PC-3 (cell line): ENCODE data around the gene GLRX.

ENCODE experiments used
- EZH2 ChIP-seq: fragments of 300-600 bp; sonication (generic); IDR thresholded peaks from one replicate; pipeline ENCODE4 v1.6.1; 2017; ENCODE audit warnings: antibody characterized with exemption, mild to moderate bottlenecking, low read length; ENCODE audit not compliant: unreplicated experiment
- EZH2phosphoT487 ChIP-seq: fragments of 300-600 bp; sonication (generic); IDR thresholded peaks from 2 replicates; pipeline ENCODE4 v1.6.1; 2018; ENCODE audit warnings: mild to moderate bottlenecking, antibody characterized with exemption, low read length, borderline replicate concordance
- TF ChIP-seq, protein P1 (sequence below): fragments of 300-600 bp; sonication (generic); conservative IDR thresholded peaks from 2 replicates; pipeline ENCODE4 v1.5.1; 2017; ENCODE audit warnings: antibody characterized with exemption, low read depth, mild to moderate bottlenecking, low read length

DNA sequence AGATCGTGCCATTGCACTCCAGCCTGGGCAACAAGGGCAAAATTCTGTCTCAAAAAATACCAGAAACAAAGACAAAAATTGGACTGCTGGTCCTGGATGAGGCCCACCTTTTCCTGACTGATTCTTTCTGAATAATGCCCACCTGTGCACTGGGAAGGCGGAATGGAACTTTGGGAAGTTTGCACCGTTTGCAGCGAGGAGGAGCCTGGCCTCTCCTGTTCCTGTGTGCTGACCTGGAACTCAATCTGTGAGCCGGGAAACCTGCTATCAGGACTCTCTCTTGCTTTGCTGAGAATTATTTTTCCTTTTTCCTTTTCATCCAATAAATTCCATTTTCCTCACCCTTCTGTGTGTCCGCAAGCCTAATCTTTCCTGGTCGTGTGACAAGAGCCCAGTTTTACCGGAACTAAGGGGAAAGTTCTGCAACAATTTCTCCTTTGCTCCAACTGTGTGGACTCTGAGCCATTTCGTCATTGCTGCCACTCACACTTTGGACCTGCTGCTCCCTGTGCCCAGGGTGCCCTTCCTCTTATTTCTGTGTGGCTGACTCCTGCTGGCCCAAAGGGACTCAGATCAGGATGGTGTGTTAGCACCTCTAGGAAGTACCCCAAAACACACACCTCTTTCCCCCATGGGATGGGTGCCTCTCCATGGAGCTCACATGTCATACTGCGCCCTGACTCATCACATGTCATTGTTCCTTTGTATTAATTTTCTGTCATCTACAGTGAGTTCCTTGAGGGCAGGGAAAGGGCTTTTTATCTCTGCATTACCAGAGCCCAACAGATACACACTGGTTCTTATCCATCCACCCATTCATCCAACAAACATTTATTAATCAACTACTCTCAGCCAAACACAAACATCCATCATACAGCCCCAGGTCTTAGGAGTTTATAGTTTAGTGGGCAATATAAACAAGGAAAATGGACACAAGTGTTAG lies 4.7 kb upstream of the GLRX start:
- TF ChIP-seq, protein P1, sequence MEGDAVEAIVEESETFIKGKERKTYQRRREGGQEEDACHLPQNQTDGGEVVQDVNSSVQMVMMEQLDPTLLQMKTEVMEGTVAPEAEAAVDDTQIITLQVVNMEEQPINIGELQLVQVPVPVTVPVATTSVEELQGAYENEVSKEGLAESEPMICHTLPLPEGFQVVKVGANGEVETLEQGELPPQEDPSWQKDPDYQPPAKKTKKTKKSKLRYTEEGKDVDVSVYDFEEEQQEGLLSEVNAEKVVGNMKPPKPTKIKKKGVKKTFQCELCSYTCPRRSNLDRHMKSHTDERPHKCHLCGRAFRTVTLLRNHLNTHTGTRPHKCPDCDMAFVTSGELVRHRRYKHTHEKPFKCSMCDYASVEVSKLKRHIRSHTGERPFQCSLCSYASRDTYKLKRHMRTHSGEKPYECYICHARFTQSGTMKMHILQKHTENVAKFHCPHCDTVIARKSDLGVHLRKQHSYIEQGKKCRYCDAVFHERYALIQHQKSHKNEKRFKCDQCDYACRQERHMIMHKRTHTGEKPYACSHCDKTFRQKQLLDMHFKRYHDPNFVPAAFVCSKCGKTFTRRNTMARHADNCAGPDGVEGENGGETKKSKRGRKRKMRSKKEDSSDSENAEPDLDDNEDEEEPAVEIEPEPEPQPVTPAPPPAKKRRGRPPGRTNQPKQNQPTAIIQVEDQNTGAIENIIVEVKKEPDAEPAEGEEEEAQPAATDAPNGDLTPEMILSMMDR, result no peak
- TF ChIP-seq EZH2, result no peak
- no peak for TF ChIP-seq EZH2phosphoT487
